Fibroblast of skin of left quadriceps (primary cell): ENCODE data around the gene FZD8.
"Not testable (repeated sequence)": the region's sequence is repeated elsewhere in the genome, so short reads cannot be mapped to it uniquely, and the experiment has no call there.

Experiments
- DNase-seq, 2 experiments: peaks; one replicate each; pipeline ENCODE4 v3.0.0-alpha.2; 2013; ENCODE audit warnings: low read depth in 2 of 2

FZD8 gene

GRCh38 chr10:35642035-35642792, at the start of gene FZD8:
Gene FZD8, minus strand, starts transcription at chr10:35642296. Its CDS starts 867 bp downstream, at chr10:35641429.
- peak; percentile 75 to 76 for DNase-seq

GRCh38 chr10:35691522-35692236, 49.6 kb upstream of the FZD8 start:
- DNase-seq = no peak

GRCh38 chr10:35690534-35690933, 48.4 kb upstream of the FZD8 start:
- DNase-seq = no peak

GRCh38 chr10:35685858-35686257, 43.8 kb upstream of the FZD8 start:
- not testable (repeated sequence) for DNase-seq

- no peak for DNase-seq
Observed at GRCh38 chr10:35685402-35685801, 43.3 kb upstream of the FZD8 start.

GRCh38 chr10:35684586-35684985, 42.5 kb upstream of the FZD8 start:
- no peak for DNase-seq

- DNase-seq = no peak
Observed at GRCh38 chr10:35675846-35676245, 33.8 kb upstream of the FZD8 start.

- no peak for DNase-seq
Observed at GRCh38 chr10:35674843-35675242, 32.7 kb upstream of the FZD8 start.

- DNase-seq = no peak
Observed at GRCh38 chr10:35668865-35669650, 27.0 kb upstream of the FZD8 start.

- DNase-seq = no peak
Observed at GRCh38 chr10:35667971-35668370, 25.9 kb upstream of the FZD8 start.

GRCh38 chr10:35667270-35667889, 25.3 kb upstream of the FZD8 start:
- DNase-seq = no peak

- DNase-seq = no peak
Observed at GRCh38 chr10:35661236-35661635, 19.1 kb upstream of the FZD8 start.

- no peak for DNase-seq
Observed at GRCh38 chr10:35659456-35659855, 17.4 kb upstream of the FZD8 start.

GRCh38 chr10:35657621-35658020, 15.5 kb upstream of the FZD8 start:
- DNase-seq = no peak

GRCh38 chr10:35652824-35653223, 10.7 kb upstream of the FZD8 start:
- no peak for DNase-seq

GRCh38 chr10:35650894-35651293, 8.8 kb upstream of the FZD8 start:
- no peak for DNase-seq

GRCh38 chr10:35644050-35644950, 2.2 kb upstream of the FZD8 start:
- DNase-seq = no peak

GRCh38 chr10:35643151-35644049, 1.3 kb upstream of the FZD8 start:
- DNase-seq = no peak

- DNase-seq = no peak
Observed at GRCh38 chr10:35642793-35643114, 658 bp upstream of the FZD8 start.

GRCh38 chr10:35641676-35642034, 441 bp downstream of the FZD8 start:
- DNase-seq = no peak
